22Rv1 (cell line): Measurements from ENCODE around the gene SNX18.
"Not testable (repeated sequence)": the region's sequence is repeated elsewhere in the genome, so short reads cannot be mapped to it uniquely, and the experiment has no call there.

ENCODE experiments used
- ZFX ChIP-seq: fragments of 450-650 bp; IDR thresholded peaks from 2 replicates; pipeline ENCODE4 v1.6.1; 2017; ENCODE audit warnings: antibody characterized with exemption, borderline replicate concordance
- TF ChIP-seq, protein P1 (sequence below): fragments of 450-650 bp; IDR thresholded peaks from 2 replicates; pipeline ENCODE4 v1.5.1; 2017; ENCODE audit warnings: mild to moderate bottlenecking

DNA sequence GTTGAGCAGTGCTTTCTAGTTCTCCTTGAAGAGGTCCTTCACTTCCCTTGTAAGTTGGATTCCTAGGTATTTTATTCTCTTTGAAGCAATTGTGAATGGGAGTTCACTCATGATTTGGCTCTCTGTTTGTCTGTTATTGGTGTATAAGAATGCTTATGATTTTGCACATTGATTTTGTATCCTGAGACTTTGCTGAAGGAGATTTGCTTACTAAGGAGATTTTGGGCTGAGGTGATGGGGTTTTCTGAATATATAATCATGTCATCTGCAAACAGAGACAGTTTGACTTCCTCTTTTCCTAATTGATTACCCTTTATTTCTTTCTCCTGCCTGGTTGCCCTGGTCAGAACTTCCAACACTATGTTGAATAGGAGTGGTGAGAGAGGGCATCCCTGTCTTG lies 31.9 kb upstream of the SNX18 start:
- not testable (repeated sequence) for TF ChIP-seq ZFX
- TF ChIP-seq, protein P1, sequence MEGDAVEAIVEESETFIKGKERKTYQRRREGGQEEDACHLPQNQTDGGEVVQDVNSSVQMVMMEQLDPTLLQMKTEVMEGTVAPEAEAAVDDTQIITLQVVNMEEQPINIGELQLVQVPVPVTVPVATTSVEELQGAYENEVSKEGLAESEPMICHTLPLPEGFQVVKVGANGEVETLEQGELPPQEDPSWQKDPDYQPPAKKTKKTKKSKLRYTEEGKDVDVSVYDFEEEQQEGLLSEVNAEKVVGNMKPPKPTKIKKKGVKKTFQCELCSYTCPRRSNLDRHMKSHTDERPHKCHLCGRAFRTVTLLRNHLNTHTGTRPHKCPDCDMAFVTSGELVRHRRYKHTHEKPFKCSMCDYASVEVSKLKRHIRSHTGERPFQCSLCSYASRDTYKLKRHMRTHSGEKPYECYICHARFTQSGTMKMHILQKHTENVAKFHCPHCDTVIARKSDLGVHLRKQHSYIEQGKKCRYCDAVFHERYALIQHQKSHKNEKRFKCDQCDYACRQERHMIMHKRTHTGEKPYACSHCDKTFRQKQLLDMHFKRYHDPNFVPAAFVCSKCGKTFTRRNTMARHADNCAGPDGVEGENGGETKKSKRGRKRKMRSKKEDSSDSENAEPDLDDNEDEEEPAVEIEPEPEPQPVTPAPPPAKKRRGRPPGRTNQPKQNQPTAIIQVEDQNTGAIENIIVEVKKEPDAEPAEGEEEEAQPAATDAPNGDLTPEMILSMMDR: not testable (repeated sequence)
